ENCODE measurements around the gene ZNF672.

DNA sequence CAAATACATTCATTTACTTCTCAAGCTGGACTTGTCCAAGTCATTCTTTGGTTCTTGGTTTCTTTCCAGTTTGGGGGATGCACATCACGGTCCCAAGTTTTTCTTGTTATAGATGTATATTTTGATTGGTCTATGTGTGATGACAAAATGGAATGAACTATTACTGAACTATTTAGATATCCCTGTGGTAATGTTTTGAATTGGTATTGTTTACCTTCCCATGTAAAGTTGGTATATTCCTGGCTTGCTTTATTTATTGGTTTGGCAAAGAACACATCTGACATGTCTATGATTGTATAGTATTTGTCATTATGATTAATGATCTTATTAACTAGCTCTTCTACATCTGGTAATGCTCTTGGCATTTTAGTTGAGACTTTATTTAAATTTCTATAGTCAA lies 43.2 kb downstream of the ZNF672 start:
- TF ChIP-seq CTCF (IDR thresholded peaks at IDR 0.05; ENCODE audit: low read depth, low read length) (no peak), POLR2A (IDR thresholded peaks at IDR 0.05; ENCODE audit: extremely low read depth, insufficient read length) (no peak), MYC (IDR thresholded peaks at IDR 0.05; ENCODE audit: low read depth, low read length) (no peak)
- TF ChIP-seq, protein P1, sequence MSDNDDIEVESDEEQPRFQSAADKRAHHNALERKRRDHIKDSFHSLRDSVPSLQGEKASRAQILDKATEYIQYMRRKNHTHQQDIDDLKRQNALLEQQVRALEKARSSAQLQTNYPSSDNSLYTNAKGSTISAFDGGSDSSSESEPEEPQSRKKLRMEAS (IDR thresholded peaks at IDR 0.05; ENCODE audit: low read depth, low read length): no peak
